ENCODE data around the gene SFMBT1.

Gene SFMBT1

GRCh38 chr3:52890735-52891134 is 155.1 kb downstream of the SFMBT1 start:
- H3K36me3 ChIP-seq (ENCODE audit: insufficient read depth, low read length): peaks cover 9% of the 10 kb centered on the region; the same call in 1 of the 2 replicates

GRCh38 chr3:52889901-52890300 is 156.0 kb downstream of the SFMBT1 start:
- TF ChIP-seq, protein P1, sequence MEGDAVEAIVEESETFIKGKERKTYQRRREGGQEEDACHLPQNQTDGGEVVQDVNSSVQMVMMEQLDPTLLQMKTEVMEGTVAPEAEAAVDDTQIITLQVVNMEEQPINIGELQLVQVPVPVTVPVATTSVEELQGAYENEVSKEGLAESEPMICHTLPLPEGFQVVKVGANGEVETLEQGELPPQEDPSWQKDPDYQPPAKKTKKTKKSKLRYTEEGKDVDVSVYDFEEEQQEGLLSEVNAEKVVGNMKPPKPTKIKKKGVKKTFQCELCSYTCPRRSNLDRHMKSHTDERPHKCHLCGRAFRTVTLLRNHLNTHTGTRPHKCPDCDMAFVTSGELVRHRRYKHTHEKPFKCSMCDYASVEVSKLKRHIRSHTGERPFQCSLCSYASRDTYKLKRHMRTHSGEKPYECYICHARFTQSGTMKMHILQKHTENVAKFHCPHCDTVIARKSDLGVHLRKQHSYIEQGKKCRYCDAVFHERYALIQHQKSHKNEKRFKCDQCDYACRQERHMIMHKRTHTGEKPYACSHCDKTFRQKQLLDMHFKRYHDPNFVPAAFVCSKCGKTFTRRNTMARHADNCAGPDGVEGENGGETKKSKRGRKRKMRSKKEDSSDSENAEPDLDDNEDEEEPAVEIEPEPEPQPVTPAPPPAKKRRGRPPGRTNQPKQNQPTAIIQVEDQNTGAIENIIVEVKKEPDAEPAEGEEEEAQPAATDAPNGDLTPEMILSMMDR (IDR thresholded peaks at IDR 0.05; ENCODE audit: borderline replicate concordance, extremely low read depth, low read length, poor library complexity, severe bottlenecking): no peak
- no peak for TF ChIP-seq EZH2 (IDR thresholded peaks at IDR 0.05; ENCODE audit: borderline replicate concordance, low read depth, low read length, severe bottlenecking)
- H3K36me3 ChIP-seq (ENCODE audit: insufficient read depth, low read length): peaks cover 16% of the 10 kb centered on the region; the same call in 1 of the 2 replicates
- peaks cover 31% of the 10 kb centered on the region for H3K79me2 ChIP-seq (ENCODE audit: insufficient read depth, low read length)
- no peak for DNase-seq
- H2AFZ ChIP-seq (ENCODE audit: low read depth, low read length): no peak overlapping the region
- no peak overlapping the region for H3K4me2 ChIP-seq (ENCODE audit: insufficient read depth, low read length)
- H3K9me3 ChIP-seq (ENCODE audit: insufficient read depth, low read length, severe bottlenecking): peaks cover 3% of the 10 kb centered on the region
- H4K20me1 ChIP-seq (ENCODE audit: insufficient read depth, low read length): peaks cover 16% of the 10 kb centered on the region; the same call in 1 of the 2 replicates
- no peak overlapping the region for H3K27ac ChIP-seq (ENCODE audit: low read length)
- ATAC-seq (ENCODE audit: insufficient read depth, low read depth): no peak
- peaks cover 1% of the 10 kb centered on the region; the same call in 1 of the 2 replicates for H3K4me1 ChIP-seq (ENCODE audit: insufficient read depth, low read length)
- no peak overlapping the region for H3K4me3 ChIP-seq (ENCODE audit: low read depth in 1 of 2, low read length in 2 of 2)
- no peaks in the 10 kb centered on the region for H3K27me3 ChIP-seq (ENCODE audit: insufficient read depth, low read length, poor library complexity)
- H3K9ac ChIP-seq (ENCODE audit: low read depth, low read length): no peak overlapping the region

More at GRCh38 chr3:52890735-52891134, 155.1 kb downstream of the SFMBT1 start:
- H3K27ac ChIP-seq (ENCODE audit: low read length): no peak overlapping the region
- H2AFZ ChIP-seq (ENCODE audit: low read depth, low read length): no peak overlapping the region
- H3K27me3 ChIP-seq (ENCODE audit: insufficient read depth, low read length, poor library complexity): no peaks in the 10 kb centered on the region
- peaks cover 19% of the 10 kb centered on the region; the same call in 1 of the 2 replicates for H4K20me1 ChIP-seq (ENCODE audit: insufficient read depth, low read length)
- TF ChIP-seq EZH2 (IDR thresholded peaks at IDR 0.05; ENCODE audit: borderline replicate concordance, low read depth, low read length, severe bottlenecking): no peak
- TF ChIP-seq, protein P1 (IDR thresholded peaks at IDR 0.05; ENCODE audit: borderline replicate concordance, extremely low read depth, low read length, poor library complexity, severe bottlenecking): no peak
- no peak overlapping the region for H3K4me2 ChIP-seq (ENCODE audit: insufficient read depth, low read length)
- no peak for DNase-seq
- no peaks in the 10 kb centered on the region for H3K9me3 ChIP-seq (ENCODE audit: insufficient read depth, low read length, severe bottlenecking)
- H3K4me3 ChIP-seq (ENCODE audit: low read depth in 1 of 2, low read length in 2 of 2): no peak overlapping the region
- no peak for ATAC-seq (ENCODE audit: insufficient read depth, low read depth)
- H3K4me1 ChIP-seq (ENCODE audit: insufficient read depth, low read length): peaks cover 10% of the 10 kb centered on the region
- peaks cover 38% of the 10 kb centered on the region for H3K79me2 ChIP-seq (ENCODE audit: insufficient read depth, low read length)
- H3K9ac ChIP-seq (ENCODE audit: low read depth, low read length): no peak overlapping the region

GRCh38 chr3:52887166-52887565 is 158.7 kb downstream of the SFMBT1 start:
- Histone ChIP-seq H3K4me3 (ENCODE audit: low read depth in 1 of 2, low read length in 2 of 2) (no peak overlapping the region), H3K9ac (ENCODE audit: low read depth, low read length) (no peak overlapping the region), H3K9me3 (ENCODE audit: insufficient read depth, low read length, severe bottlenecking) (peaks cover 3% of the 10 kb centered on the region), H3K27me3 (ENCODE audit: insufficient read depth, low read length, poor library complexity) (no peaks in the 10 kb centered on the region), H4K20me1 (ENCODE audit: insufficient read depth, low read length) (peaks cover 16% of the 10 kb centered on the region; the same call in 1 of the 2 replicates), H3K36me3 (ENCODE audit: insufficient read depth, low read length) (peaks cover 13% of the 10 kb centered on the region; the same call in 1 of the 2 replicates), H2AFZ (ENCODE audit: low read depth, low read length) (no peak overlapping the region), H3K4me2 (ENCODE audit: insufficient read depth, low read length) (no peak overlapping the region), H3K79me2 (ENCODE audit: insufficient read depth, low read length) (peaks cover 18% of the 10 kb centered on the region; the same call in 1 of the 2 replicates), H3K27ac (ENCODE audit: low read length) (no peak overlapping the region), H3K4me1 (ENCODE audit: insufficient read depth, low read length) (no peaks in the 10 kb centered on the region)
- ATAC-seq (ENCODE audit: insufficient read depth, low read depth) (no peak; the same call in 2 of the 3 replicates), DNase-seq (no peak)
- no peak for TF ChIP-seq EZH2 (IDR thresholded peaks at IDR 0.05; ENCODE audit: borderline replicate concordance, low read depth, low read length, severe bottlenecking)
- TF ChIP-seq, protein P1 (IDR thresholded peaks at IDR 0.05; ENCODE audit: borderline replicate concordance, extremely low read depth, low read length, poor library complexity, severe bottlenecking): no peak

All from DND-41 (cell line).